Ascending aorta (tissue), 2 donors: ENCODE results near the gene SPAG6. TPM values are rescaled to one million over a fixed set of nuclear protein-coding genes. Genes with fewer than 3 reads are reported as not detected.

Experiments used
- DNase-seq, 2 donors: peaks; one replicate each; pipeline ENCODE4 v3.0.0-alpha.2; 2019; ENCODE audit warnings: low spot score in 2 of 2
- H3K27ac ChIP-seq, 2 donors: fragments of 200-600 bp; sonication (generic); one replicate each; pipeline ENCODE4 v1.5.1; 2016 to 2017; ENCODE audit warnings: mild to moderate bottlenecking in 1 of 2
- H3K27me3 ChIP-seq: fragments of 200-600 bp; sonication (generic); one replicate; pipeline ENCODE4 v1.5.1; 2017
- H3K36me3 ChIP-seq, 2 donors: fragments of 200-600 bp; sonication (generic); one replicate each; pipeline ENCODE4 v1.5.1; 2016
- H3K4me1 ChIP-seq, 2 donors: fragments of 200-600 bp; sonication (generic); one replicate each; pipeline ENCODE4 v1.5.1; 2016 to 2017; ENCODE audit warnings: mild to moderate bottlenecking in 1 of 2
- H3K4me3 ChIP-seq, 2 donors: fragments of 200-600 bp; sonication (generic); one replicate each; pipeline ENCODE4 v1.5.1; 2016 to 2017; ENCODE audit warnings: mild to moderate bottlenecking in 1 of 2
- H3K9me3 ChIP-seq, 2 donors: fragments of 200-600 bp; sonication (generic); one replicate each; pipeline ENCODE4 v1.5.1; 2016
- intact Hi-C: fragments of 100-400 bp; cut with DNase I; formaldehyde crosslinking; loops from one replicate; pipeline ENCODE4 v1.15.1; 2023
- total RNA-seq: library from RNA; depleted of rRNA; stranded (reverse); fragments of >200 nt; gene quantifications from one replicate; pipeline ENCODE4 v1.1.0, GENCODE V29; 2016
- TF ChIP-seq, protein P1 (sequence below), 3 experiments: fragments of 200-600 bp in 2 of 3; fragments of 450-650 bp in 1 of 3; sonication (generic) in 2 of 3; IDR thresholded peaks; one replicate each; pipeline ENCODE4 v1.5.1; 2016 to 2019; ENCODE audit warnings: antibody characterized with exemption in 3 of 3, mild to moderate bottlenecking in 1 of 3, moderate library complexity in 1 of 3

Gene SPAG6
- total RNA-seq, 1 donor from 2014 or later: not detected

DNA sequence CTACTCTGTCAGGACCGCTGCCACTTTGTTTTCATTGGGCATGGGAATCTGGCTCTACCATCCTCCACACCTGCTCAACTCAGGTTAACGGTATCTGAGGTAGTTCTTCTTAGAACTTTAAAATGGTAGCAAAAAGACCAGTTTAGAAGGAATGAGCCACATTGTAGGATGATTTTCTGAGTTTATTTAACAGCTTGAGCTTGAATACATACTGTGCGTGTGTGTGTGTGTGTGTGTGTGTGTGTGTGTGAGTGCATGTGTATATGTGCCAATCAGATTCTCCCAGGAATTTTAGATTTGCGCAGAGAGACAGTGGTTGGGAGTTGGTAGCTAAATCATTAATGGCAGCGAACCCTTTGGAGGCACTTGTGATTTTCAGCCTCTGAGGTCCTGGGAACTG, 81.4 kb downstream of the SPAG6 start:
- no peaks in the 10 kb centered on the region for H3K4me1 ChIP-seq
- no peaks in the 10 kb centered on the region for H3K9me3 ChIP-seq
- H3K27me3 ChIP-seq: no peaks in the 10 kb centered on the region
- H3K36me3 ChIP-seq: no peaks in the 10 kb centered on the region
- DNase-seq: no peak
- TF ChIP-seq, protein P1, sequence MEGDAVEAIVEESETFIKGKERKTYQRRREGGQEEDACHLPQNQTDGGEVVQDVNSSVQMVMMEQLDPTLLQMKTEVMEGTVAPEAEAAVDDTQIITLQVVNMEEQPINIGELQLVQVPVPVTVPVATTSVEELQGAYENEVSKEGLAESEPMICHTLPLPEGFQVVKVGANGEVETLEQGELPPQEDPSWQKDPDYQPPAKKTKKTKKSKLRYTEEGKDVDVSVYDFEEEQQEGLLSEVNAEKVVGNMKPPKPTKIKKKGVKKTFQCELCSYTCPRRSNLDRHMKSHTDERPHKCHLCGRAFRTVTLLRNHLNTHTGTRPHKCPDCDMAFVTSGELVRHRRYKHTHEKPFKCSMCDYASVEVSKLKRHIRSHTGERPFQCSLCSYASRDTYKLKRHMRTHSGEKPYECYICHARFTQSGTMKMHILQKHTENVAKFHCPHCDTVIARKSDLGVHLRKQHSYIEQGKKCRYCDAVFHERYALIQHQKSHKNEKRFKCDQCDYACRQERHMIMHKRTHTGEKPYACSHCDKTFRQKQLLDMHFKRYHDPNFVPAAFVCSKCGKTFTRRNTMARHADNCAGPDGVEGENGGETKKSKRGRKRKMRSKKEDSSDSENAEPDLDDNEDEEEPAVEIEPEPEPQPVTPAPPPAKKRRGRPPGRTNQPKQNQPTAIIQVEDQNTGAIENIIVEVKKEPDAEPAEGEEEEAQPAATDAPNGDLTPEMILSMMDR (IDR thresholded peaks at IDR 0.05): no peak
- no peak overlapping the region for H3K27ac ChIP-seq
- intact Hi-C loops: no loop called here
- no peak overlapping the region for H3K4me3 ChIP-seq

DNA sequence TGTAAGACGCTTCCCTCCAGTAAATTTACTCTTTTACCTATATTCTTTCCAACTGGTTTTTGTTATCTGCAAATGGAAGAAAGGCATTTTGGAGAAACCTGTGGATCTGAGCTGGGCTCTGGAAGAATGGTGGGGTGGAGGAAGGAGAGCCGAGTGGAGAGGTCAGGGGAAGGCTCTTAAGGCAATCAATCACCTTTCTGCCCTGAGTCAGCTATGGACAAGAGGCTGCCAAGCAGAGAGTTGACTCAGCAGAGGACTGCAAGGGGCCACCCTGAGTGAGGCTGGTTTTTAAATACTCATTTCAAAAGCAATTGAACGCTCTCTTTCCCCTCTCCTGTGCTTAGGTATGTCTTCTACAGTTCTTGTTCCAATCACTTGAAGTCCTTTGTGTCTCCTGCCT, 81.8 kb downstream of the SPAG6 start:
- TF ChIP-seq, protein P1 (IDR thresholded peaks at IDR 0.05): no peak
- intact Hi-C loops: no loop called here
- no peaks in the 10 kb centered on the region for H3K4me1 ChIP-seq
- no peaks in the 10 kb centered on the region for H3K9me3 ChIP-seq
- H3K27me3 ChIP-seq: no peaks in the 10 kb centered on the region
- H3K27ac ChIP-seq: no peak overlapping the region
- DNase-seq: no peak
- no peaks in the 10 kb centered on the region for H3K36me3 ChIP-seq
- no peak overlapping the region for H3K4me3 ChIP-seq

DNA sequence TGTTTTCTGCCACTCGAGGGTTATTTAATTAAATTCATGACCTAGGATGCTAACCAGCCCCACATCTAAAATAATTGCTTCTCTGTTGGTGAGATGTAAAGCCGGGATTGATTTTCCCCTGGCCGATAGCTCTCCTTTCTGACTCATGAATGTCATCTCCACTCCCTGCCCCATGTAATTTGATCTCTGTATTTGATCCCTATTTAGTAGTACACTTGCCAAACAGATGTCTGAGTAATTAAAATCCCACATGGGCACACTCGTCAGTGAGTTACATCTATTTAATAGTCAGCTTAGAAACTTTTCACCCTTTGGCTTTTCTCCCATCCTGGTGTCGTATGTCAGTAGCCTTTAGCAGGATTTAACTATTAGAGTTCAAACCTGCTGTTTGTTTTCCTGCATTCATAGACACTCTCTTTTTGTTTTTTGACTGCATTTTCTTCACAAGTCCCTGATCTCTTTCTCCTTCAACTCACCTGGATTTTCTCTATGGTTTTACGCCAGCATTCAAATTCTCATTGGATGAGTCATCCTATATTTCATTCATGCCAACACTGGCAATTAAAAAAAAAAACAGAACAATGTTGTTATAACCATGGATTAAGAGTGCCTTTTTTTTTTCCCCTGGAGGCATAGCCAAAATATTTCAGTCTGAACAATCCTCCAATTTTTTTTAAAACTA, 82.7 kb downstream of the SPAG6 start:
- no peaks in the 10 kb centered on the region for H3K36me3 ChIP-seq
- H3K4me1 ChIP-seq: no peaks in the 10 kb centered on the region
- H3K27ac ChIP-seq: no peak overlapping the region
- intact Hi-C loops: no loop called here
- no peak for DNase-seq
- no peaks in the 10 kb centered on the region for H3K9me3 ChIP-seq
- no peaks in the 10 kb centered on the region for H3K27me3 ChIP-seq
- H3K4me3 ChIP-seq: no peak overlapping the region
- TF ChIP-seq, protein P1 (IDR thresholded peaks at IDR 0.05): no peak

DNA sequence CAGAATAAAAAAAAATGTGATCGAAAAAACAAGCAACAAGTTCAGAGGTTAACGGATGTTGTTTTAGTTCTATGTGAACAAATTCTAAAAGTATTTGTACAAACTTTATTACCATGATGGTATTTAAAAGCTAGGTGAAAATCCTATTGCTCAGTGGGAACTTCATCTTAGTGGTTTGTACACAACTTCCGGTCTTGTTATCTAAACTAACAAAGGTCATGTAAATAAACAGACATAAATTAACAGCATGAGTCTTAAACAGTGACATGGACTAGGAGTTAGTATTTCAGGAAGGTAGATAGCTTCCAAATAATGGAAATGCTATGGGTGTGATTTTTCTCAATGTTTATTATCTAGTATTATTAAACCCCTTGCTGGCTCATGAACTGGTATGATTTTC, 83.8 kb downstream of the SPAG6 start:
- no peak for DNase-seq
- H3K9me3 ChIP-seq: no peaks in the 10 kb centered on the region
- intact Hi-C loops: no loop called here
- H3K4me3 ChIP-seq: no peak overlapping the region
- H3K27ac ChIP-seq: no peak overlapping the region
- no peaks in the 10 kb centered on the region for H3K27me3 ChIP-seq
- peaks cover 0 to under 1% of the 10 kb centered on the region in 2 donors for H3K4me1 ChIP-seq
- H3K36me3 ChIP-seq: no peaks in the 10 kb centered on the region
- TF ChIP-seq, protein P1 (IDR thresholded peaks at IDR 0.05): no peak

DNA sequence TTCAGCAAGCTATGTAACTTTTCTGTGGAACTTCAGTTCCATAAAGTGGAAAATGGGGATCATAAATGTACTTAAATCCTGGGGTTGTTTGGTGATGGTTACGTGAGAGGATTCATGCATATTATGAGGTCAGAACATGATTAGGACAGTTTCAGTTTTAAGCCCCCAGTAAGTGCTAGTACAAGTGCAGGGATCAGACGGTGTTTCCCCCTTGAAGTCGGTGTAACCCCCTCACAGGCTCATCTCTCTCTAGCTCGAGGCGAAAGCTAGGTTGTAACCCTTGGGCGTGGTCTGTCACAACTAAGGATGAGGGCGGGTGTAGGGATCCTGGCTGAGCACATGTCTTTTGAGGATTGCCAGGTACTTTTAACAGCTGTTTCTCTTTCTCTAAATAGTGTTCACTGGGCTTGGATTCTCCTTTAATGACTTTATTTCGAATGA, 84.7 kb downstream of the SPAG6 start:
- no peak for DNase-seq
- intact Hi-C loops: loop anchor here (10.0 kb wide), 2 partner anchors 415 to 635 kb away; no protein-coding TSS in a partner anchor
- Histone ChIP-seq H3K27ac (no peak overlapping the region), H3K9me3 (no peaks in the 10 kb centered on the region), H3K4me1 (peaks cover 0 to 4% of the 10 kb centered on the region in 2 donors), H3K27me3 (no peaks in the 10 kb centered on the region), H3K36me3 (no peaks in the 10 kb centered on the region), H3K4me3 (no peak overlapping the region)
- TF ChIP-seq, protein P1 (IDR thresholded peaks at IDR 0.05): no peak
